B cell (primary cell): Measurements from ENCODE around the gene CCDC120. TPM values are rescaled to one million over a fixed set of nuclear protein-coding genes. Genes with fewer than 3 reads are reported as not detected.

Experiments used
- ATAC-seq: fragments of 200-7000 bp; cut with Tn5 transposase; one replicate; pipeline ENCODE4 v1.10.0; 2021; ENCODE audit warnings: low read depth, mild to moderate bottlenecking, moderate number of reproducible peaks, moderate library complexity
- CTCF ChIA-PET: fragments of 350-600 bp; sonication (Branson Sonifier 250); formaldehyde crosslinking; loops from one replicate; lab custom pipeline; 2021; ENCODE audit warnings: antibody characterized with exemption, inconsistent platforms; lab: Charles Lee
- POLR2A ChIA-PET: fragments of 350-600 bp; sonication (Branson Sonifier 250); formaldehyde crosslinking; loops from one replicate; lab custom pipeline; 2021; ENCODE audit warnings: antibody characterized with exemption; lab: Charles Lee
- DNase-seq: peaks from one replicate; pipeline ENCODE4 v3.0.0; 2013
- H2AFZ ChIP-seq: 2 replicates; pipeline ENCODE4 v1.6.1; 2012; ENCODE audit warnings: mild to moderate bottlenecking, low read depth, low read length; ENCODE audit not compliant: insufficient read depth, poor library complexity, severe bottlenecking
- H3K27ac ChIP-seq, 2 donors: 1 replicate in 1 of 2; 2 replicates in 1 of 2; pipeline ENCODE4 v1.5.1; 2012 to 2013; ENCODE audit warnings: low read length in 2 of 2, mild to moderate bottlenecking in 2 of 2, moderate library complexity in 1 of 2
- H3K27me3 ChIP-seq, 4 experiments: fragments of 200-600 bp in 1 of 4; sonication (generic) in 1 of 4; replicated peaks in 1 of 4; 1 replicate in 2 of 4; 2 replicates in 2 of 4; pipeline versions ENCODE4 v1.6.1 to v1.7.0; 2013 to 2016; ENCODE audit warnings: low read length in 3 of 4, mild to moderate bottlenecking in 2 of 4, mixed read lengths in 1 of 4, moderate library complexity in 1 of 4; ENCODE audit not compliant: insufficient read depth in 4 of 4, control insufficient read depth in 3 of 4; ENCODE audit errors: control extremely low read depth in 1 of 4
- H3K36me3 ChIP-seq, 2 experiments: replicated peaks in 1 of 2; 1 replicate in 1 of 2; 2 replicates in 1 of 2; pipeline versions ENCODE4 v1.6.1 to v1.7.1; 2013; ENCODE audit warnings: low read length in 1 of 2; ENCODE audit not compliant: insufficient read depth in 2 of 2, control insufficient read depth in 1 of 2; ENCODE audit errors: control extremely low read depth in 1 of 2, extremely low read depth in 1 of 2
- H3K4me1 ChIP-seq, 2 donors: fragments of 200-600 bp in 1 of 2; sonication (generic) in 1 of 2; 1 replicate in 1 of 2; 2 replicates in 1 of 2; pipeline versions ENCODE4 v1.5.1 to v1.6.1; 2013 to 2017; ENCODE audit warnings: low read length in 2 of 2; ENCODE audit not compliant: control insufficient read depth in 2 of 2, insufficient read depth in 2 of 2
- H3K4me2 ChIP-seq: replicated peaks from 2 replicates; pipeline ENCODE3; 2012; ENCODE audit warnings: mild to moderate bottlenecking, low read depth, low read length; ENCODE audit not compliant: poor library complexity, severe bottlenecking
- H3K4me3 ChIP-seq, 5 experiments: fragments of 200-600 bp in 1 of 5; sonication (generic) in 1 of 5; 1 replicate in 3 of 5; 2 replicates in 2 of 5; pipeline versions ENCODE4 v1.5.1 to v1.7.0; 2011 to 2016; ENCODE audit warnings: low read length in 4 of 5, mild to moderate bottlenecking in 4 of 5, low read depth in 2 of 5, control low read depth in 1 of 5, moderate library complexity in 1 of 5; ENCODE audit not compliant: insufficient read depth in 1 of 5; ENCODE audit errors: control extremely low read depth in 1 of 5, extremely low read depth in 1 of 5
- H3K79me2 ChIP-seq: fragments of 200-600 bp; sonication (generic); one replicate; pipeline ENCODE4 v1.6.0; 2016; ENCODE audit warnings: low read length; ENCODE audit not compliant: control insufficient read depth, insufficient read depth
- H3K9ac ChIP-seq: fragments of 200-600 bp; sonication (generic); 2 replicates; pipeline ENCODE4 v1.6.1; 2017; ENCODE audit warnings: mild to moderate bottlenecking, low read length, moderate library complexity
- H3K9me3 ChIP-seq, 3 donors: one replicate each; pipeline versions ENCODE4 v1.6.1 to v1.7.1; 2013; ENCODE audit warnings: low read length in 2 of 3; ENCODE audit not compliant: control insufficient read depth in 2 of 3, insufficient read depth in 1 of 3; ENCODE audit errors: control extremely low read depth in 1 of 3
- H4K20me1 ChIP-seq: 2 replicates; pipeline ENCODE4 v1.6.0; 2012; ENCODE audit warnings: mild to moderate bottlenecking, low read length; ENCODE audit not compliant: insufficient read depth, control insufficient read depth, poor library complexity, severe bottlenecking
- H3K27ac Mint-ChIP-seq: one replicate; pipeline ENCODE4 v1.8.0; 2021; ENCODE audit warnings: mixed read lengths
- H3K27me3 Mint-ChIP-seq: one replicate; pipeline ENCODE4 v1.8.0; 2021; ENCODE audit warnings: mixed read lengths
- H3K4me1 Mint-ChIP-seq: one replicate; pipeline ENCODE4 v1.8.0; 2021; ENCODE audit warnings: mixed read lengths
- H3K4me3 Mint-ChIP-seq: one replicate; pipeline ENCODE4 v1.8.0; 2021; ENCODE audit warnings: mixed read lengths
- H3K9me3 Mint-ChIP-seq: one replicate; pipeline ENCODE4 v1.8.0; 2022; ENCODE audit warnings: mixed read lengths; ENCODE audit not compliant: insufficient read depth
- EZH2 ChIP-seq: IDR thresholded peaks from 2 replicates; pipeline ENCODE4 v1.6.1; 2012; ENCODE audit warnings: borderline replicate concordance, low read depth, mild to moderate bottlenecking, moderate library complexity, low read length; ENCODE audit not compliant: insufficient read depth, poor library complexity, severe bottlenecking
- WGBS: methylation state at CpG from one replicate; pipeline ENCODE4 v1.1.5; 2013; ENCODE audit warnings: missing lambda C conversion rate; ENCODE audit not compliant: insufficient coverage; 5-methylcytosine and 5-hydroxymethylcytosine counted together
- intact Hi-C: fragments of 100-400 bp; cut with micrococcal nuclease; formaldehyde crosslinking; loops from one replicate; pipeline ENCODE4 v1.10.0; 2022
- polyA plus RNA-seq: library from polyadenylated mRNA; depleted of rRNA; stranded (reverse); fragments of >200 nt; gene quantifications from 2 replicates; pipeline ENCODE4 v1.2.3, GENCODE V29; 2012
- total RNA-seq, 2 donors: library from RNA; stranded (reverse); fragments of 120-200 nt in 1 of 2; gene quantifications; 1 replicate in 1 of 2; 2 replicates in 1 of 2; pipeline versions ENCODE4 v1.2.3 to v1.2.4, GENCODE V29; 2013 to 2022
- TF ChIP-seq, protein P1 (sequence below): fragments of 200-600 bp; IDR thresholded peaks from one replicate; pipeline ENCODE4 v1.8.0; 2022; ENCODE audit warnings: antibody characterized with exemption, mild to moderate bottlenecking

CCDC120 gene
- total and polyA plus RNA-seq, 2 donors (not counting 1 experiment from before 2014, with no cell fraction given) = 5.7 to 12.5 TPM

GRCh38 chrX:49043220-49043986 is 15.4 kb upstream of the CCDC120 start, which contains the start of gene TFE3:
Gene TFE3, minus strand, starts transcription at chrX:49043357. Its CDS starts 131 bp downstream, at chrX:49043226.
- Mint-ChIP-seq H3K4me3 (peak within 1 kb of the TSS; percentile 91), H3K9me3 (no peaks in the 10 kb centered on the region), H3K27ac (peak within 1 kb of the TSS; percentile 92), H3K4me1 (peaks cover 28% of the 10 kb centered on the region), H3K27me3 (no peaks in the 10 kb centered on the region)
- ATAC-seq (peak; percentile 87), DNase-seq (peak; percentile 97)
- Histone ChIP-seq H3K79me2 (peaks cover 8% of the 10 kb centered on the region), H3K27me3 (no peaks in the 10 kb centered on the region), H3K9me3 (no peaks in the 10 kb centered on the region), H3K36me3 (peaks cover 0 to 11% of the 10 kb centered on the region in 2 experiments), H4K20me1 (no peaks in the 10 kb centered on the region), H3K4me3 (peak within 1 kb of the TSS; percentile 69 to 77 (median 73)), H3K27ac (peak within 1 kb of the TSS; percentile 91 to 96), H3K4me1 (peaks cover 12 to 25% of the 10 kb centered on the region in 2 donors), H2AFZ (peak within 1 kb of the TSS; percentile 76), H3K4me2 (peak within 1 kb of the TSS; percentile 73), H3K9ac (peak within 1 kb of the TSS; percentile 69)
- CTCF ChIA-PET = interaction anchor here (0.6 to 3.3 kb wide), 9 partner anchors 40 to 395 kb away, joined by 3 to 16 read pairs (median 4); partner anchors contain the start of genes GRIPAP1 and KCND1
- 0% methylated on average over 28 of the region's 67 CpGs for WGBS
- TF ChIP-seq, protein P1, sequence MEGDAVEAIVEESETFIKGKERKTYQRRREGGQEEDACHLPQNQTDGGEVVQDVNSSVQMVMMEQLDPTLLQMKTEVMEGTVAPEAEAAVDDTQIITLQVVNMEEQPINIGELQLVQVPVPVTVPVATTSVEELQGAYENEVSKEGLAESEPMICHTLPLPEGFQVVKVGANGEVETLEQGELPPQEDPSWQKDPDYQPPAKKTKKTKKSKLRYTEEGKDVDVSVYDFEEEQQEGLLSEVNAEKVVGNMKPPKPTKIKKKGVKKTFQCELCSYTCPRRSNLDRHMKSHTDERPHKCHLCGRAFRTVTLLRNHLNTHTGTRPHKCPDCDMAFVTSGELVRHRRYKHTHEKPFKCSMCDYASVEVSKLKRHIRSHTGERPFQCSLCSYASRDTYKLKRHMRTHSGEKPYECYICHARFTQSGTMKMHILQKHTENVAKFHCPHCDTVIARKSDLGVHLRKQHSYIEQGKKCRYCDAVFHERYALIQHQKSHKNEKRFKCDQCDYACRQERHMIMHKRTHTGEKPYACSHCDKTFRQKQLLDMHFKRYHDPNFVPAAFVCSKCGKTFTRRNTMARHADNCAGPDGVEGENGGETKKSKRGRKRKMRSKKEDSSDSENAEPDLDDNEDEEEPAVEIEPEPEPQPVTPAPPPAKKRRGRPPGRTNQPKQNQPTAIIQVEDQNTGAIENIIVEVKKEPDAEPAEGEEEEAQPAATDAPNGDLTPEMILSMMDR = peak; percentile 62
- no peak for TF ChIP-seq EZH2
- intact Hi-C loops = loop anchor here (1.0 to 10.0 kb wide), 14 partner anchors 31 to 1389 kb away; partner anchors contain the start of genes ELK1, GPKOW, GRIPAP1 and HDAC6
- POLR2A ChIA-PET = interaction anchor here (0.6 to 2.3 kb wide), 6 partner anchors 41 to 1207 kb away, joined by 3 to 9 read pairs (median 6); partner anchors contain the start of genes GRIPAP1, OTUD5, PLP2 and ZNF81
